Common myeloid progenitor, CD34-positive (primary cell): Measurements from ENCODE around the gene APOC3.
A peak's percentile ranks its signal among the peaks of the same experiment; 100 is the strongest.
"Not testable (repeated sequence)": the region's sequence is repeated elsewhere in the genome, so short reads cannot be mapped to it uniquely, and the experiment has no call there.

Experiments
- CTCF ChIA-PET: fragments of 350-600 bp; sonication (Branson Sonifier 250); formaldehyde crosslinking; loops from one replicate; lab custom pipeline; 2021; ENCODE audit warnings: antibody characterized with exemption; lab: Charles Lee
- POLR2A ChIA-PET: fragments of 350-600 bp; sonication (Branson Sonifier 250); formaldehyde crosslinking; loops from one replicate; lab custom pipeline; 2021; ENCODE audit warnings: antibody characterized with exemption; lab: Charles Lee
- DNase-seq, 3 donors: peaks; one replicate each; pipeline versions ENCODE4 v3.0.0 to v3.0.0-alpha.2; 2013
- H3K27ac ChIP-seq, 2 experiments: 1 replicate in 1 of 2; 2 replicates in 1 of 2; pipeline ENCODE4 v1.7.0; 2013; ENCODE audit warnings: inconsistent platforms in 2 of 2, low read length in 2 of 2, mild to moderate bottlenecking in 2 of 2, low read depth in 1 of 2, moderate library complexity in 1 of 2; ENCODE audit not compliant: severe bottlenecking in 2 of 2, insufficient read depth in 1 of 2, poor library complexity in 1 of 2
- H3K27me3 ChIP-seq, 5 experiments: replicated peaks in 2 of 5; 1 replicate in 3 of 5; 2 replicates in 2 of 5; pipeline versions ENCODE4 v1.6.1 to v1.7.0; 2013; ENCODE audit warnings: low read length in 4 of 5, mild to moderate bottlenecking in 2 of 5, moderate library complexity in 2 of 5, inconsistent platforms in 1 of 5; ENCODE audit not compliant: insufficient read depth in 5 of 5, control insufficient read depth in 4 of 5
- H3K36me3 ChIP-seq, 4 experiments: 1 replicate in 2 of 4; 2 replicates in 2 of 4; pipeline versions ENCODE4 v1.6.1 to v1.7.0; 2013; ENCODE audit warnings: low read length in 3 of 4, control low read depth in 1 of 4, mild to moderate bottlenecking in 1 of 4; ENCODE audit not compliant: control insufficient read depth in 4 of 4, insufficient read depth in 4 of 4
- H3K4me1 ChIP-seq, 4 experiments: 1 replicate in 3 of 4; 2 replicates in 1 of 4; pipeline versions ENCODE4 v1.6.1 to v1.7.1; 2013; ENCODE audit warnings: low read length in 3 of 4, mild to moderate bottlenecking in 3 of 4, control low read depth in 1 of 4, inconsistent platforms in 1 of 4, moderate library complexity in 1 of 4; ENCODE audit not compliant: control insufficient read depth in 4 of 4, insufficient read depth in 4 of 4; ENCODE audit errors: control extremely low read depth in 1 of 4
- H3K4me3 ChIP-seq, 7 experiments: 1 replicate in 4 of 7; 2 replicates in 3 of 7; pipeline versions ENCODE4 v1.5.1 to v1.7.0; 2013; ENCODE audit warnings: mild to moderate bottlenecking in 7 of 7, low read length in 6 of 7, moderate library complexity in 6 of 7, inconsistent platforms in 2 of 7, low read depth in 2 of 7, control low read depth in 1 of 7; ENCODE audit not compliant: insufficient read depth in 4 of 7, control insufficient read depth in 1 of 7; ENCODE audit errors: extremely low read depth in 1 of 7
- H3K9me3 ChIP-seq, 5 experiments: 1 replicate in 4 of 5; 2 replicates in 1 of 5; pipeline versions ENCODE4 v1.6.1 to v1.7.1; 2013; ENCODE audit warnings: low read length in 4 of 5, mild to moderate bottlenecking in 2 of 5, inconsistent platforms in 1 of 5, low read depth in 1 of 5, moderate library complexity in 1 of 5; ENCODE audit not compliant: control insufficient read depth in 4 of 5, insufficient read depth in 2 of 5; ENCODE audit errors: control extremely low read depth in 1 of 5
- WGBS: methylation state at CpG from one replicate; pipeline ENCODE4 v1.1.5; 2013; ENCODE audit not compliant: insufficient coverage; 5-methylcytosine and 5-hydroxymethylcytosine counted together

APOC3 gene

GRCh38 chr11:116830184-116830912 lies 641 bp downstream of the APOC3 start:
- no peaks in the 10 kb centered on the region for H3K27me3 ChIP-seq

GRCh38 chr11:116831790-116832349 lies 2.2 kb downstream of the APOC3 start:
- Histone ChIP-seq H3K36me3 (no peaks in the 10 kb centered on the region), H3K4me3 (no peak overlapping the region), H3K4me1 (peaks cover 0 to 24% (median 21%) of the 10 kb centered on the region in 4 experiments), H3K27me3 (no peaks in the 10 kb centered on the region), H3K9me3 (no peaks in the 10 kb centered on the region), H3K27ac (no peak overlapping the region)
- POLR2A ChIA-PET: no interaction called here
- DNase-seq: no peak
- CTCF ChIA-PET: interaction anchor here (1.2 to 7.0 kb wide), 3 partner anchors 20 to 41 kb away, joined by 3 to 109 read pairs (median 6); partner anchors contain the start of genes APOA5 and ZPR1
- 96% methylated on average over 7 of the region's 7 CpGs for WGBS

More at GRCh38 chr11:116830184-116830912, 641 bp downstream of the APOC3 start:
- DNase-seq: no peak
- POLR2A ChIA-PET: interaction anchor here (0.6 to 0.7 kb wide), 2 partner anchors 15 to 390 kb away, joined by 3 to 10 read pairs; no protein-coding TSS in a partner anchor
- Histone ChIP-seq H3K36me3 (no peaks in the 10 kb centered on the region), H3K9me3 (no peaks in the 10 kb centered on the region), H3K4me3 (no peak overlapping the region), H3K4me1 (peaks cover 0 to 13% (median 9%) of the 10 kb centered on the region in 4 experiments), H3K27ac (no peak overlapping the region)
- CTCF ChIA-PET: interaction anchor here (0.7 to 1.2 kb wide), 2 partner anchors 10 to 21 kb away, joined by 3 read pairs; no protein-coding TSS in a partner anchor
- 95% methylated on average over 10 of the region's 17 CpGs for WGBS

DNA sequence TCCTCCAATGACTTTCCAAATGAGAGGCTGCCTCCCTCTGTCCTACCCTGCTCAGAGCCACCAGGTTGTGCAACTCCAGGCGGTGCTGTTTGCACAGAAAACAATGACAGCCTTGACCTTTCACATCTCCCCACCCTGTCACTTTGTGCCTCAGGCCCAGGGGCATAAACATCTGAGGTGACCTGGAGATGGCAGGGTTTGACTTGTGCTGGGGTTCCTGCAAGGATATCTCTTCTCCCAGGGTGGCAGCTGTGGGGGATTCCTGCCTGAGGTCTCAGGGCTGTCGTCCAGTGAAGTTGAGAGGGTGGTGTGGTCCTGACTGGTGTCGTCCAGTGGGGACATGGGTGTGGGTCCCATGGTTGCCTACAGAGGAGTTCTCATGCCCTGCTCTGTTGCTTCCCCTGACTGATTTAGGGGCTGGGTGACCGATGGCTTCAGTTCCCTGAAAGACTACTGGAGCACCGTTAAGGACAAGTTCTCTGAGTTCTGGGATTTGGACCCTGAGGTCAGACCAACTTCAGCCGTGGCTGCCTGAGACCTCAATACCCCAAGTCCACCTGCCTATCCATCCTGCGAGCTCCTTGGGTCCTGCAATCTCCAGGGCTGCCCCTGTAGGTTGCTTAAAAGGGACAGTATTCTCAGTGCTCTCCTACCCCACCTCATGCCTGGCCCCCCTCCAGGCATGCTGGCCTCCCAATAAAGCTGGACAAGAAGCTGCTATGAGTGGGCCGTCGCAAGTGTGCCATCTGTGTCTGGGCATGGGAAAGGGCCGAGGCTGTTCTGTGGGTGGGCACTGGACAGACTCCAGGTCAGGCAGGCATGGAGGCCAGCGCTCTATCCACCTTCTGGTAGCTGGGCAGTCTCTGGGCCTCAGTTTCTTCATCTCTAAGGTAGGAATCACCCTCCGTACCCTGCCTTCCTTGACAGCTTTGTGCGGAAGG lies 2.9 kb downstream of the APOC3 start:
- Histone ChIP-seq H3K9me3 (no peaks in the 10 kb centered on the region), H3K4me3 (no peak overlapping the region), H3K27me3 (no peaks in the 10 kb centered on the region), H3K4me1 (peaks cover 0 to 24% (median 21%) of the 10 kb centered on the region in 4 experiments), H3K27ac (no peak overlapping the region), H3K36me3 (no peaks in the 10 kb centered on the region)
- 100% methylated on average over 9 of the region's 13 CpGs for WGBS
- POLR2A ChIA-PET: no interaction called here
- no peak for DNase-seq
- CTCF ChIA-PET: interaction anchor here (1.0 to 7.0 kb wide), 5 partner anchors 16 to 47 kb away, joined by 3 to 109 read pairs (median 6); partner anchors contain the start of genes APOA5 and ZPR1

DNA sequence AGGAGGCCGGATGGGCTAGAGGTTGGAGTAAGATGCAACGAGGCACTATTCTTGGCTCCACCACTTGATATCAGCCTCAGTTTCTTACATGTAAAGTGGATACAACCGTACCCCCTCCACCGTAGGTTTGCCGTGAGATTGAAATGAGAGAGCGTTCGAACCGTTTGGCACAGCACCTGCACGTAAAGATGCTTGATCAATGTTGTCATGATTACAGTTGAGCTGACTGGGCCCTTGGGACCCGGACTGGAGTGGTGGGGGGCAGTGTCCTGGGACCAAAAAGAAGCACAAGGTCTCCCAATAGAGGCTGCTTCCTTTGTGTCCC lies 3.7 kb downstream of the APOC3 start:
- POLR2A ChIA-PET: no interaction called here
- Histone ChIP-seq H3K27ac (no peak overlapping the region), H3K36me3 (no peaks in the 10 kb centered on the region), H3K4me3 (no peak overlapping the region), H3K27me3 (no peaks in the 10 kb centered on the region), H3K4me1 (peaks cover 0 to 24% (median 21%) of the 10 kb centered on the region in 4 experiments), H3K9me3 (no peaks in the 10 kb centered on the region)
- 97% methylated on average over 9 of the region's 10 CpGs for WGBS
- DNase-seq: no peak
- CTCF ChIA-PET: interaction anchor here (0.7 to 7.0 kb wide), 6 partner anchors 16 to 273 kb away, joined by 3 to 109 read pairs (median 4); partner anchors contain the start of genes APOA5 and ZPR1

GRCh38 chr11:116833816-116834534 lies 4.3 kb downstream of the APOC3 start:
- no peak overlapping the region for H3K27ac ChIP-seq
- H3K9me3 ChIP-seq: no peaks in the 10 kb centered on the region
- peaks cover 0 to 24% (median 20%) of the 10 kb centered on the region in 4 experiments for H3K4me1 ChIP-seq
- H3K36me3 ChIP-seq: no peaks in the 10 kb centered on the region
- no peaks in the 10 kb centered on the region for H3K27me3 ChIP-seq
- no peak for DNase-seq
- ChIA-PET CTCF (interaction anchor here (0.7 to 7.0 kb wide), 7 partner anchors 12 to 272 kb away, joined by 3 to 109 read pairs (median 6); partner anchors contain the start of genes APOA5 and ZPR1), POLR2A (no interaction called here)
- H3K4me3 ChIP-seq: no peak overlapping the region
- 94% methylated on average over 9 of the region's 14 CpGs for WGBS

DNA sequence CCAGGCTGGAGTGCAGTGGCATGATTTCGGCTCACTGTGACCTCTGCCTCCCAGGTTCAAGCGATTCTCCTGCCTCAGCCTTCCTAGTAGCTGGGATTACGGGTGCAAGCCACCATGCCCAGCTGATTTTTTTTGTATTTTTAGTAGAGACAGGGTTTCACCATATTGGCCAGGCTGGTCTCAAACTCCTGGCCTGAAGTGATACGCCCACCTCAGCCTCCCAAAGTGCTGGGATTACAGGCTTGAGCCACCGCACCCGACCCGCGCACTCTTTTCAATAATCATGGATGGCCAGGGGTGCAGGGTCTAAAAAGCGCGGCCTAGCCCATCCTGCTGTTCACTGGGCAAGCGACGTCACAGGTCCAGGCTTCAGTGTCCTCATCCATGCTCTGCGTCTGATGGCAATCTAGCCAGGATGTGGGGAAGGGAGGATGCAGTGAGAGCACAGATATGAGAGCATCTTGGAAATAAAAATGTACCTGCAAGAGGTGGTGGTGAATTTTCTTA lies 4.9 kb downstream of the APOC3 start:
- H3K9me3 ChIP-seq, H3K27me3 ChIP-seq, POLR2A ChIA-PET, H3K36me3 ChIP-seq, DNase-seq: not testable (repeated sequence)
- peaks cover 0 to 24% (median 20%) of the 10 kb centered on the region in 4 experiments for H3K4me1 ChIP-seq
- peak overlapping the region in 1 of 2 experiments; percentile 67 for H3K27ac ChIP-seq
- 59% methylated on average over 11 of the region's 13 CpGs for WGBS
- CTCF ChIA-PET: interaction anchor here (0.8 to 7.0 kb wide), 9 partner anchors 9 to 291 kb away, joined by 3 to 109 read pairs (median 6); partner anchors contain the start of genes APOA5 and ZPR1
- peak overlapping the region in 4 of 7 experiments; percentile 59 to 79 (median 68) for H3K4me3 ChIP-seq
